Measurements from ENCODE around the gene OR6P1. TPM values are rescaled to one million over a fixed set of nuclear protein-coding genes. Genes with fewer than 3 reads are reported as not detected.

OR6P1 gene
- total RNA-seq, 1 donor from 2014 or later, result not detected

Other genes with a start within 250 kb of the OR6P1 start
- not detected for gene CD1B, start 239.0 kb downstream of the OR6P1 start, total RNA-seq
- 2.7 TPM for gene CD1E, start 216.7 kb downstream of the OR6P1 start, total RNA-seq
- not detected for gene OR10T2, start 171.1 kb downstream of the OR6P1 start, total RNA-seq
- gene OR10K2, start 144.3 kb downstream of the OR6P1 start, total RNA-seq, result not detected
- not detected for gene OR10K1, start 108.7 kb downstream of the OR6P1 start, total RNA-seq
- gene OR10R2, start 98.4 kb downstream of the OR6P1 start, total RNA-seq, result not detected
- gene OR6Y1, start 16.2 kb downstream of the OR6P1 start, total RNA-seq, result not detected
- not detected for gene OR10X1, start 9.3 kb upstream of the OR6P1 start, total RNA-seq
- not detected for gene OR10Z1, start 34.7 kb upstream of the OR6P1 start, total RNA-seq
- gene SPTA1, start 116.1 kb upstream of the OR6P1 start, total RNA-seq, result 10.6 TPM
- not detected for gene OR6K2, start 130.1 kb upstream of the OR6P1 start, total RNA-seq
- gene OR6K3, start 150.1 kb upstream of the OR6P1 start, total RNA-seq, result not detected
- gene OR6K6, start 184.1 kb upstream of the OR6P1 start, total RNA-seq, result not detected
- gene OR6N1, start 201.6 kb upstream of the OR6P1 start, total RNA-seq, result not detected
- not detected for gene OR6N2, start 210.6 kb upstream of the OR6P1 start, total RNA-seq